Prostate gland (tissue), 2 donors: ENCODE measurements around the gene CLASP2. TPM values are rescaled to one million over a fixed set of nuclear protein-coding genes. Genes with fewer than 3 reads are reported as not detected.
"Not testable (repeated sequence)": the region's sequence is repeated elsewhere in the genome, so short reads cannot be mapped to it uniquely, and the experiment has no call there.

Experiments
- DNase-seq: peaks from one replicate; pipeline ENCODE4 v3.0.0-alpha.2; 2019; ENCODE audit warnings: low spot score
- H3K27ac ChIP-seq, 2 donors: fragments of 200-600 bp; sonication (generic); 2 replicates each; pipeline ENCODE4 v1.5.1; 2017 to 2019
- H3K27me3 ChIP-seq: fragments of 200-600 bp; sonication (generic); replicated peaks from 2 replicates; pipeline ENCODE4 v1.5.1; 2019; ENCODE audit not compliant: insufficient read depth
- H3K36me3 ChIP-seq, 2 donors: fragments of 200-600 bp; sonication (generic); 1 replicate in 1 of 2; 2 replicates in 1 of 2; pipeline versions ENCODE4 v1.5.1 to v1.8.1; 2017 to 2019
- H3K4me1 ChIP-seq: fragments of 200-600 bp; sonication (generic); replicated peaks from 2 replicates; pipeline ENCODE4 v1.5.1; 2019
- H3K4me3 ChIP-seq, 2 donors: fragments of 200-600 bp; sonication (generic); 2 replicates each; pipeline ENCODE4 v1.5.1; 2017 to 2019
- H3K9me3 ChIP-seq: fragments of 200-600 bp; sonication (generic); 2 replicates; pipeline ENCODE4 v1.5.1; 2017
- POLR2A ChIP-seq: fragments of 450-650 bp; IDR thresholded peaks from one replicate; pipeline ENCODE4 v1.6.1; 2016; ENCODE audit warnings: antibody characterized with exemption, mild to moderate bottlenecking
- POLR2AphosphoS5 ChIP-seq: sonication (generic); formaldehyde crosslinking; IDR thresholded peaks from one replicate; pipeline ENCODE4 v1.6.1; 2017; ENCODE audit warnings: antibody characterized with exemption
- WGBS: methylation state at CpG from one replicate; pipeline ENCODE4 v1.1.5; 2018; 5-methylcytosine and 5-hydroxymethylcytosine counted together
- intact Hi-C: fragments of 100-400 bp; cut with DNase I; formaldehyde crosslinking; loops from one replicate; pipeline ENCODE4 v1.14.2; 2022
- total RNA-seq, 2 donors: library from RNA; depleted of rRNA; stranded (reverse); fragments of >200 nt; gene quantifications; one replicate each; pipeline ENCODE4 v1.1.0, GENCODE V29; 2016
- TF ChIP-seq, protein P1 (sequence below), 4 experiments: fragments of 200-600 bp in 2 of 4; fragments of 450-650 bp in 2 of 4; sonication (generic) in 2 of 4; IDR thresholded peaks; 1 replicate in 3 of 4; 2 replicates in 1 of 4; pipeline ENCODE4 v1.5.1; 2016 to 2019; ENCODE audit warnings: antibody characterized with exemption in 4 of 4, mild to moderate bottlenecking in 2 of 4, moderate library complexity in 2 of 4

The CLASP2 gene
- total RNA-seq, 2 donors from 2014 or later: 34.5 to 73.2 TPM

DNA sequence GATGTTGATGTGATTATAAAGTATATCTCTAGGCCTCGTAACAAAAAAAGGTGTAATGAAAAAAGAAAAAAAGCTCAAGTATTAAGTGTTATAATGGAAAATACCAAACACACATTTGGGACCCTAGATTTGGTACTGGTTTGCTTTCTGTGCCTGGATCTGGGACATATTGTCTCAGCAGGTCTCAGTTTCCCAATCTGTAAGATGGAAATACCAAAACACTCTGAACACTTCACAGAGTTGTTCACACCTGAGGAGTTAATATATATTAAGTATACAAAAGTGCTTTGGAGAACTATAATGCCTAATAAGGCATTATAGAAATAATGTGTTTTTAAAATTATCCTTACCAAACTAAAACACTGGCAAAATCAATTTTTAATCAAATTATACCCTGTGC is 60.0 kb downstream of the CLASP2 start:
- 74% methylated on average over 1 of the region's 1 CpG for WGBS
- DNase-seq: no peak
- TF ChIP-seq POLR2A (no peak), POLR2AphosphoS5 (no peak)
- TF ChIP-seq, protein P1, sequence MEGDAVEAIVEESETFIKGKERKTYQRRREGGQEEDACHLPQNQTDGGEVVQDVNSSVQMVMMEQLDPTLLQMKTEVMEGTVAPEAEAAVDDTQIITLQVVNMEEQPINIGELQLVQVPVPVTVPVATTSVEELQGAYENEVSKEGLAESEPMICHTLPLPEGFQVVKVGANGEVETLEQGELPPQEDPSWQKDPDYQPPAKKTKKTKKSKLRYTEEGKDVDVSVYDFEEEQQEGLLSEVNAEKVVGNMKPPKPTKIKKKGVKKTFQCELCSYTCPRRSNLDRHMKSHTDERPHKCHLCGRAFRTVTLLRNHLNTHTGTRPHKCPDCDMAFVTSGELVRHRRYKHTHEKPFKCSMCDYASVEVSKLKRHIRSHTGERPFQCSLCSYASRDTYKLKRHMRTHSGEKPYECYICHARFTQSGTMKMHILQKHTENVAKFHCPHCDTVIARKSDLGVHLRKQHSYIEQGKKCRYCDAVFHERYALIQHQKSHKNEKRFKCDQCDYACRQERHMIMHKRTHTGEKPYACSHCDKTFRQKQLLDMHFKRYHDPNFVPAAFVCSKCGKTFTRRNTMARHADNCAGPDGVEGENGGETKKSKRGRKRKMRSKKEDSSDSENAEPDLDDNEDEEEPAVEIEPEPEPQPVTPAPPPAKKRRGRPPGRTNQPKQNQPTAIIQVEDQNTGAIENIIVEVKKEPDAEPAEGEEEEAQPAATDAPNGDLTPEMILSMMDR (IDR thresholded peaks at IDR 0.05): no peak
- Histone ChIP-seq H3K4me3 (peak overlapping the region; percentile 15 to 25), H3K36me3 (no peaks in the 10 kb centered on the region), H3K9me3 (no peaks in the 10 kb centered on the region), H3K27ac (peak overlapping the region; percentile 58 to 63), H3K4me1 (no peaks in the 10 kb centered on the region), H3K27me3 (no peaks in the 10 kb centered on the region)
- intact Hi-C loops: loop anchor here (2.0 to 10.0 kb wide), 2 partner anchors 59 to 213 kb away; partner anchors contain the start of gene UBP1

DNA sequence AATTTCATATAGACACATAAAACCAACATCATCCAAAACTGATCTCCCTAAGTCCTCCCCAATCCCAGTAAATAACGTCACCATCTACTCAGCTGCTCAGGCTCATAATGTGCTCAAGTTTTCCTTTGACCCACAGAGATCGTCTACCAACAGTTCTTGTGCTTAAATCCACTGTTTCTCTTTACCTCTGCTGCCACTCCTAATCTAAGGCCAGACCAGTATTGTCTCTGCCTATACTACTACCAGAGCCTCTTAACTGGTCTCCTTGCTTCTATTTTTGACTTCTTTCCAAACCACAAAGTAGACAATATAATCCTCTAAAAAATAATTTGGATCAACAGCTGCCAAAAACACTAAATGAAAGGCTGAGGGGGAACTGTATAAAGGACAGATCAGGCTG is 65.3 kb downstream of the CLASP2 start:
- H3K4me1 ChIP-seq: no peaks in the 10 kb centered on the region

DNA sequence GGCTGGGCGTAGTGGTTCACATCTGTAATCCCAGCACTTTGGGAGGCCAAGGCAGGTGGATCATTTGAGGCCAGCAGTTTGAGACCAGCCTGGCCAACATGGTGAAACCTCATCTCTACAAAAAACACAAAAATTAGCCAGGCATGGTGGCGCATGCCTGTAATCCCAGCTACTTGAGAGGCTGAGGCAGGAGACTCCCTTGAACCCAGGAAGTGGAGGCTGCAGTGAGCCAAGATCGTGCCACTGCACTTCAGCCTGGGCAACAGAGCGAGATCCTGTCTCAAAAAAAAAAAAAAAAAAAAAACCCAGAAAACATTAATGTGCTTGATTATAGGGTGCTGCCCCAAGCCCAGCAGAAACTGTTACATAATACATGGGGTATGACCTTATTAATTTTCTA is 67.0 kb downstream of the CLASP2 start:
- not testable (repeated sequence) for H3K9me3 ChIP-seq
- intact Hi-C loops: loop anchor here (10.0 kb wide), 1 partner anchor 206 kb away; the partner anchor contains the start of gene UBP1

More for the DNA sequence above, 65.3 kb downstream of the CLASP2 start:
- intact Hi-C loops: loop anchor here (10.0 kb wide), 1 partner anchor 208 kb away; the partner anchor contains the start of gene UBP1
- WGBS: 51% methylated on average over 2 of the region's 2 CpGs
- no peak overlapping the region for H3K4me3 ChIP-seq
- DNase-seq: no peak
- no peak for TF ChIP-seq POLR2AphosphoS5
- no peak for TF ChIP-seq POLR2A
- TF ChIP-seq, protein P1 (IDR thresholded peaks at IDR 0.05): no peak
- H3K9me3 ChIP-seq: no peaks in the 10 kb centered on the region
- no peak overlapping the region for H3K27ac ChIP-seq
- H3K36me3 ChIP-seq: no peaks in the 10 kb centered on the region
- H3K27me3 ChIP-seq: no peaks in the 10 kb centered on the region

DNA sequence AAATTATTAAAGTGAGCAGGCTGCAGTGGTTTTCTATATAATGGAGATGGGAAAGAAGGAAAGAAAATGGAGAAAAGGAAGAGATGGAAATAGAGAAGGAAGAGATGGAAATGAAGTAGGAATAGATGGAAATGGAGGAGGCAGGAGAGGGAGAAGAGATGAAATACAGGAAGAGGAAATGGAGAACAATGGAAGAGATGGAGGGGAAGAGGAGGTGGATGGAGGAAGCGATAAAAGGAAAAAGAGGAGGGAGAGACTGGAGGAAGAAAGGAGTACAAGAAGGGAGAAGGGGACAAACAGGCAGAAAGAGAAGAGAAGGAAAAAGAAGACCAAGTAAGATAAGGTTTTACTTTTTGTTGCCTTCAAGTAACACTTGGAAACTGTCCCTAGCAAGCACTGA is 67.6 kb downstream of the CLASP2 start:
- intact Hi-C loops: loop anchor here (10.0 kb wide), 1 partner anchor 206 kb away; the partner anchor contains the start of gene UBP1
- Histone ChIP-seq H3K36me3 (no peaks in the 10 kb centered on the region), H3K9me3 (no peaks in the 10 kb centered on the region), H3K4me3 (no peak overlapping the region), H3K27ac (no peak overlapping the region), H3K27me3 (no peaks in the 10 kb centered on the region), H3K4me1 (no peaks in the 10 kb centered on the region)
- 93% methylated on average over 1 of the region's 1 CpG for WGBS
- no peak for DNase-seq
- TF ChIP-seq POLR2A (no peak), POLR2AphosphoS5 (no peak)
- TF ChIP-seq, protein P1 (IDR thresholded peaks at IDR 0.05): no peak

More for the DNA sequence above, 67.0 kb downstream of the CLASP2 start:
- not testable (repeated sequence) for DNase-seq, H3K27me3 ChIP-seq, H3K27ac ChIP-seq, H3K36me3 ChIP-seq, H3K4me3 ChIP-seq, H3K4me1 ChIP-seq
- WGBS: 91% methylated on average over 4 of the region's 4 CpGs

DNA sequence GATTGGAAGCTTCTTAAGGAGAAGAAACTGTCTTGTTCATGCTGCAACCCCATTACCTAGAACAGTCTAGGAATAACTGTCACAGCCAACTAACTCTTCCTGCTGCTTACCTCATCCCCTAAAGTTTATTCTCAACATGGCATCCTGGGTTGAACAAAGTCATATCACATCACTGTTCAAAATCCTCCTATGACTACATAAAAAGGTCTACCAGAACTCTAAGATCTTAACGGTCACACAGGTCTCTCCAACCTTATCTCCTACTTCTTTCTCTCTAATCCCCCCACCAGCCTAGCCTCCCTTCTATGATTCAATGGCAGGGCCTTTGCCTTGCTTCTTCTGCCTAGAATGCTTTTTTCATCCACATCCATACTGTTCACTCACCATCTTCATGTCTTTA is 69.3 kb downstream of the CLASP2 start:
- Histone ChIP-seq H3K27me3 (no peaks in the 10 kb centered on the region), H3K27ac (no peak overlapping the region), H3K4me3 (no peak overlapping the region), H3K4me1 (no peaks in the 10 kb centered on the region), H3K9me3 (no peaks in the 10 kb centered on the region), H3K36me3 (no peaks in the 10 kb centered on the region)
- WGBS: 96% methylated on average over 1 of the region's 1 CpG
- DNase-seq: no peak
- intact Hi-C loops: no loop called here
- TF ChIP-seq POLR2A: no peak
- TF ChIP-seq POLR2AphosphoS5: no peak
- TF ChIP-seq, protein P1 (IDR thresholded peaks at IDR 0.05): no peak
